WTC11 (cell line): ENCODE data around the gene PDE1C. TPM values are rescaled to one million over a fixed set of nuclear protein-coding genes. Genes with fewer than 3 reads are reported as not detected.

ENCODE experiments used
- ATAC-seq: fragments of 200-7000 bp; cut with Tn5 transposase; 2 replicates; pipeline ENCODE4 v1.10.0; 2021; ENCODE audit warnings: mild to moderate bottlenecking, moderate library complexity
- CTCF ChIA-PET: fragments of 300-600 bp; sonication (Branson Sonifier 250); formaldehyde crosslinking; loops from one replicate; lab custom pipeline; 2021; ENCODE audit warnings: antibody characterized with exemption; lab: Charles Lee
- POLR2A ChIA-PET: fragments of 350-600 bp; sonication (Branson Sonifier 250); formaldehyde crosslinking; loops from one replicate; lab custom pipeline; 2021; ENCODE audit warnings: antibody characterized with exemption; lab: Charles Lee
- DNase-seq: peaks from one replicate; pipeline ENCODE4 v3.0.0; 2021; ENCODE audit warnings: low spot score
- H3K27ac Mint-ChIP-seq: 2 replicates; pipeline ENCODE4 v1.8.0; 2021; ENCODE audit warnings: mixed read lengths
- H3K27me3 Mint-ChIP-seq: 2 replicates; pipeline ENCODE4 v1.8.0; 2021; ENCODE audit warnings: low read depth, mild to moderate bottlenecking, moderate library complexity, mixed read lengths
- H3K36me3 Mint-ChIP-seq: 2 replicates; pipeline ENCODE4 v1.8.0; 2021; ENCODE audit warnings: mixed read lengths
- H3K4me1 Mint-ChIP-seq: 2 replicates; pipeline ENCODE4 v1.8.0; 2022; ENCODE audit warnings: mixed read lengths
- H3K4me3 Mint-ChIP-seq: 2 replicates; pipeline ENCODE4 v1.8.0; 2021; ENCODE audit warnings: mild to moderate bottlenecking, moderate library complexity, mixed read lengths
- H3K9me3 Mint-ChIP-seq: 2 replicates; pipeline ENCODE4 v1.8.0; 2021; ENCODE audit warnings: mixed read lengths
- CBFB ChIP-seq: sonication (generic); formaldehyde crosslinking; IDR thresholded peaks from 2 replicates; pipeline ENCODE4 v1.8.1; 2022; ENCODE audit warnings: mild to moderate bottlenecking, low read depth, missing genetic modification reagents
- ELF4 ChIP-seq: sonication (generic); formaldehyde crosslinking; IDR thresholded peaks from 2 replicates; pipeline ENCODE4 v1.8.1; 2022; ENCODE audit warnings: low read depth, mild to moderate bottlenecking, moderate library complexity, missing genetic modification reagents
- ESRRA ChIP-seq: sonication (generic); formaldehyde crosslinking; IDR thresholded peaks from 2 replicates; pipeline ENCODE4 v1.8.1; 2022; ENCODE audit warnings: mild to moderate bottlenecking, missing genetic modification reagents, borderline replicate concordance
- ETV6 ChIP-seq: sonication (generic); formaldehyde crosslinking; IDR thresholded peaks from 2 replicates; pipeline ENCODE4 v1.8.1; 2022; ENCODE audit warnings: mild to moderate bottlenecking, missing genetic modification reagents
- FOXK1 ChIP-seq: sonication (generic); formaldehyde crosslinking; IDR thresholded peaks from 2 replicates; pipeline ENCODE4 v1.8.0; 2022; ENCODE audit warnings: mild to moderate bottlenecking, moderate library complexity, missing genetic modification reagents
- GTF2I ChIP-seq: fragments of 250-450 bp; sonication (Bioruptor Pico); conservative IDR thresholded peaks from 2 replicates; pipeline ENCODE4 v1.4.0; 2021; ENCODE audit warnings: mild to moderate bottlenecking
- JUN ChIP-seq: sonication (generic); formaldehyde crosslinking; IDR thresholded peaks from 2 replicates; pipeline ENCODE4 v1.8.0; 2023; ENCODE audit warnings: mild to moderate bottlenecking, missing genetic modification reagents
- NR1H2 ChIP-seq: sonication (generic); formaldehyde crosslinking; IDR thresholded peaks from 2 replicates; pipeline ENCODE4 v1.9.0; 2021; ENCODE audit warnings: mild to moderate bottlenecking, moderate library complexity, missing genetic modification reagents
- PRRX2 ChIP-seq: fragments of 250-450 bp; sonication (Bioruptor Pico); IDR thresholded peaks from 2 replicates; pipeline ENCODE4 v1.8.0; 2021; ENCODE audit warnings: mild to moderate bottlenecking
- ZNF232 ChIP-seq: sonication (generic); formaldehyde crosslinking; IDR thresholded peaks from 2 replicates; pipeline ENCODE4 v1.8.0; 2022; ENCODE audit warnings: mild to moderate bottlenecking, missing genetic modification reagents
- ZNF396 ChIP-seq: fragments of 250-450 bp; sonication (Bioruptor Pico); IDR thresholded peaks from 2 replicates; pipeline ENCODE4 v1.8.0; 2021; ENCODE audit warnings: mild to moderate bottlenecking, moderate library complexity, borderline replicate concordance
- total RNA-seq: library from RNA; stranded (reverse); gene quantifications from 3 replicates; pipeline ENCODE4 v1.2.3, GENCODE V29; 2021
- TF ChIP-seq, protein P1 (sequence below): sonication (generic); formaldehyde crosslinking; IDR thresholded peaks from 2 replicates; pipeline ENCODE4 v1.8.1; 2022; ENCODE audit warnings: mild to moderate bottlenecking, missing genetic modification reagents, moderate library complexity, borderline replicate concordance
- TF ChIP-seq, protein P2 (sequence below): sonication (generic); formaldehyde crosslinking; IDR thresholded peaks from 2 replicates; pipeline ENCODE4 v1.8.0; 2022; ENCODE audit warnings: mild to moderate bottlenecking, missing genetic modification reagents
- TF ChIP-seq, protein P3 (sequence below): sonication (generic); formaldehyde crosslinking; IDR thresholded peaks from 2 replicates; pipeline ENCODE4 v1.8.1; 2023; ENCODE audit warnings: mild to moderate bottlenecking, missing genetic modification reagents, borderline replicate concordance
- TF ChIP-seq, protein P4 (sequence below): sonication (generic); formaldehyde crosslinking; conservative IDR thresholded peaks from 2 replicates; pipeline ENCODE4 v1.8.1; 2022; ENCODE audit warnings: mild to moderate bottlenecking, missing genetic modification reagents
- TF ChIP-seq, protein P5 (sequence below): sonication (generic); formaldehyde crosslinking; IDR thresholded peaks from 2 replicates; pipeline ENCODE4 v1.8.0; 2022; ENCODE audit warnings: missing genetic modification reagents
- TF ChIP-seq, protein P6 (sequence below): sonication (generic); formaldehyde crosslinking; IDR thresholded peaks from 2 replicates; pipeline ENCODE4 v1.8.1; 2022; ENCODE audit warnings: missing genetic modification reagents, borderline replicate concordance
- TF ChIP-seq, protein P7 (sequence below): sonication (generic); formaldehyde crosslinking; IDR thresholded peaks from 2 replicates; pipeline ENCODE4 v1.8.0; 2022; ENCODE audit warnings: mild to moderate bottlenecking, missing genetic modification reagents

PDE1C gene
- total RNA-seq, 1 experiment from 2014 or later: 0.55 TPM

DNA sequence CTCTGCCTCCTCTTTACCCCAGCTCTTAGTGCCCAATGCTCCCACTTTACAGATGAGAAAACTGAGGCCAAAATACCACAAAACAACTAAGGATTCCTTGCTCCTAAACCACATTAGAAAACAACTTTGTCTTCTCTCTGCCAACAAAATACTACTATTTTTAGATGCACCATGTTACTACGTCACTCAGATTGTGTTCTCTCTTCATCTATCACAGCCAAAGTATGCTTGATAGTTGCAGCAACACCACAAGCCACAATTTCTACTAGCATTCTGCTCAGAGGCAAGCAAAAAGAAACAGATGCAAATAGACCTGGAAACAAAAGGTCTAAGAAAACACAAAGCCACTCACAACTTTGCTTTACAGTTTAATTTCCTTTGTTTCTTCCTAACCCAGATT, 3.3 kb upstream of the PDE1C start (continued):
- TF ChIP-seq, protein P1, sequence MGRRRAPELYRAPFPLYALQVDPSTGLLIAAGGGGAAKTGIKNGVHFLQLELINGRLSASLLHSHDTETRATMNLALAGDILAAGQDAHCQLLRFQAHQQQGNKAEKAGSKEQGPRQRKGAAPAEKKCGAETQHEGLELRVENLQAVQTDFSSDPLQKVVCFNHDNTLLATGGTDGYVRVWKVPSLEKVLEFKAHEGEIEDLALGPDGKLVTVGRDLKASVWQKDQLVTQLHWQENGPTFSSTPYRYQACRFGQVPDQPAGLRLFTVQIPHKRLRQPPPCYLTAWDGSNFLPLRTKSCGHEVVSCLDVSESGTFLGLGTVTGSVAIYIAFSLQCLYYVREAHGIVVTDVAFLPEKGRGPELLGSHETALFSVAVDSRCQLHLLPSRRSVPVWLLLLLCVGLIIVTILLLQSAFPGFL: no peak
- TF ChIP-seq, protein P2, sequence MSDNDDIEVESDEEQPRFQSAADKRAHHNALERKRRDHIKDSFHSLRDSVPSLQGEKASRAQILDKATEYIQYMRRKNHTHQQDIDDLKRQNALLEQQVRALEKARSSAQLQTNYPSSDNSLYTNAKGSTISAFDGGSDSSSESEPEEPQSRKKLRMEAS (CRISPR knock-in tag): no peak
- TF ChIP-seq, protein P3, sequence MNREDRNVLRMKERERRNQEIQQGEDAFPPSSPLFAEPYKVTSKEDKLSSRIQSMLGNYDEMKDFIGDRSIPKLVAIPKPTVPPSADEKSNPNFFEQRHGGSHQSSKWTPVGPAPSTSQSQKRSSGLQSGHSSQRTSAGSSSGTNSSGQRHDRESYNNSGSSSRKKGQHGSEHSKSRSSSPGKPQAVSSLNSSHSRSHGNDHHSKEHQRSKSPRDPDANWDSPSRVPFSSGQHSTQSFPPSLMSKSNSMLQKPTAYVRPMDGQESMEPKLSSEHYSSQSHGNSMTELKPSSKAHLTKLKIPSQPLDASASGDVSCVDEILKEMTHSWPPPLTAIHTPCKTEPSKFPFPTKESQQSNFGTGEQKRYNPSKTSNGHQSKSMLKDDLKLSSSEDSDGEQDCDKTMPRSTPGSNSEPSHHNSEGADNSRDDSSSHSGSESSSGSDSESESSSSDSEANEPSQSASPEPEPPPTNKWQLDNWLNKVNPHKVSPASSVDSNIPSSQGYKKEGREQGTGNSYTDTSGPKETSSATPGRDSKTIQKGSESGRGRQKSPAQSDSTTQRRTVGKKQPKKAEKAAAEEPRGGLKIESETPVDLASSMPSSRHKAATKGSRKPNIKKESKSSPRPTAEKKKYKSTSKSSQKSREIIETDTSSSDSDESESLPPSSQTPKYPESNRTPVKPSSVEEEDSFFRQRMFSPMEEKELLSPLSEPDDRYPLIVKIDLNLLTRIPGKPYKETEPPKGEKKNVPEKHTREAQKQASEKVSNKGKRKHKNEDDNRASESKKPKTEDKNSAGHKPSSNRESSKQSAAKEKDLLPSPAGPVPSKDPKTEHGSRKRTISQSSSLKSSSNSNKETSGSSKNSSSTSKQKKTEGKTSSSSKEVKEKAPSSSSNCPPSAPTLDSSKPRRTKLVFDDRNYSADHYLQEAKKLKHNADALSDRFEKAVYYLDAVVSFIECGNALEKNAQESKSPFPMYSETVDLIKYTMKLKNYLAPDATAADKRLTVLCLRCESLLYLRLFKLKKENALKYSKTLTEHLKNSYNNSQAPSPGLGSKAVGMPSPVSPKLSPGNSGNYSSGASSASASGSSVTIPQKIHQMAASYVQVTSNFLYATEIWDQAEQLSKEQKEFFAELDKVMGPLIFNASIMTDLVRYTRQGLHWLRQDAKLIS: no peak
- TF ChIP-seq JUN (CRISPR knock-in tag) (no peak), ZNF232 (CRISPR knock-in tag) (no peak), ETV6 (CRISPR knock-in tag) (no peak), ESRRA (CRISPR knock-in tag) (no peak), GTF2I (no peak), NR1H2 (CRISPR knock-in tag) (no peak), CBFB (CRISPR knock-in tag) (no peak), PRRX2 (CRISPR knock-in tag) (no peak)
- TF ChIP-seq, protein P4, sequence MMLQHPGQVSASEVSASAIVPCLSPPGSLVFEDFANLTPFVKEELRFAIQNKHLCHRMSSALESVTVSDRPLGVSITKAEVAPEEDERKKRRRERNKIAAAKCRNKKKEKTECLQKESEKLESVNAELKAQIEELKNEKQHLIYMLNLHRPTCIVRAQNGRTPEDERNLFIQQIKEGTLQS (CRISPR knock-in tag): no peak
- TF ChIP-seq, protein P5, sequence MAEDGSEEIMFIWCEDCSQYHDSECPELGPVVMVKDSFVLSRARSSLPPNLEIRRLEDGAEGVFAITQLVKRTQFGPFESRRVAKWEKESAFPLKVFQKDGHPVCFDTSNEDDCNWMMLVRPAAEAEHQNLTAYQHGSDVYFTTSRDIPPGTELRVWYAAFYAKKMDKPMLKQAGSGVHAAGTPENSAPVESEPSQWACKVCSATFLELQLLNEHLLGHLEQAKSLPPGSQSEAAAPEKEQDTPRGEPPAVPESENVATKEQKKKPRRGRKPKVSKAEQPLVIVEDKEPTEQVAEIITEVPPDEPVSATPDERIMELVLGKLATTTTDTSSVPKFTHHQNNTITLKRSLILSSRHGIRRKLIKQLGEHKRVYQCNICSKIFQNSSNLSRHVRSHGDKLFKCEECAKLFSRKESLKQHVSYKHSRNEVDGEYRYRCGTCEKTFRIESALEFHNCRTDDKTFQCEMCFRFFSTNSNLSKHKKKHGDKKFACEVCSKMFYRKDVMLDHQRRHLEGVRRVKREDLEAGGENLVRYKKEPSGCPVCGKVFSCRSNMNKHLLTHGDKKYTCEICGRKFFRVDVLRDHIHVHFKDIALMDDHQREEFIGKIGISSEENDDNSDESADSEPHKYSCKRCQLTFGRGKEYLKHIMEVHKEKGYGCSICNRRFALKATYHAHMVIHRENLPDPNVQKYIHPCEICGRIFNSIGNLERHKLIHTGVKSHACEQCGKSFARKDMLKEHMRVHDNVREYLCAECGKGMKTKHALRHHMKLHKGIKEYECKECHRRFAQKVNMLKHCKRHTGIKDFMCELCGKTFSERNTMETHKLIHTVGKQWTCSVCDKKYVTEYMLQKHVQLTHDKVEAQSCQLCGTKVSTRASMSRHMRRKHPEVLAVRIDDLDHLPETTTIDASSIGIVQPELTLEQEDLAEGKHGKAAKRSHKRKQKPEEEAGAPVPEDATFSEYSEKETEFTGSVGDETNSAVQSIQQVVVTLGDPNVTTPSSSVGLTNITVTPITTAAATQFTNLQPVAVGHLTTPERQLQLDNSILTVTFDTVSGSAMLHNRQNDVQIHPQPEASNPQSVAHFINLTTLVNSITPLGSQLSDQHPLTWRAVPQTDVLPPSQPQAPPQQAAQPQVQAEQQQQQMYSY (CRISPR knock-in tag): no peak
- TF ChIP-seq, all 79 proteins: peak for 0

DNA sequence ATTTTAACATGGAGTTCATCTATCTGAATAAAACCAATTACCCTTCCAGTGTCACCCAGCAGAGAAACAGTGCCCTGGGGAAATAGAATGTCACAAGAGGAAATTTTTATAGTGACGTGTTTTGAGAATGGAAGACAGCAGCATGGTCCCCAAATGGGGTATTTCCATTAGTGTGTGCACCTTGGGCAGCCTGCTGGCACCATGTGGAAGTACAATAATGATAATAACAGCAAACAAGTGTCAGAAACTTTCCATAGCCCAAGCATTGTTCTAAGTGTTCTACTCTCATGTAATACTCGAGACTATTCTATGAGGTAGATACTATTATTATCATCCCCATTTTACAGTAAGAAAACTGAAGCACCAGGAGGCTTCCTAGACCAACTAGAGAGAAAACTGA, 2.2 kb upstream of the PDE1C start:
- H3K4me1 Mint-ChIP-seq: peaks cover 10% of the 10 kb centered on the region
- no peak overlapping the region for H3K27ac Mint-ChIP-seq
- ATAC-seq: no peak
- H3K36me3 Mint-ChIP-seq: no peaks in the 10 kb centered on the region
- H3K4me3 Mint-ChIP-seq: no peak overlapping the region
- H3K27me3 Mint-ChIP-seq: peaks cover 73% of the 10 kb centered on the region
- DNase-seq: no peak
- ChIA-PET POLR2A (no interaction called here), CTCF (no interaction called here)
- H3K9me3 Mint-ChIP-seq: no peaks in the 10 kb centered on the region
- TF ChIP-seq ELF4 (CRISPR knock-in tag): no peak
- no peak for TF ChIP-seq FOXK1 (CRISPR knock-in tag)
- TF ChIP-seq, protein P6, sequence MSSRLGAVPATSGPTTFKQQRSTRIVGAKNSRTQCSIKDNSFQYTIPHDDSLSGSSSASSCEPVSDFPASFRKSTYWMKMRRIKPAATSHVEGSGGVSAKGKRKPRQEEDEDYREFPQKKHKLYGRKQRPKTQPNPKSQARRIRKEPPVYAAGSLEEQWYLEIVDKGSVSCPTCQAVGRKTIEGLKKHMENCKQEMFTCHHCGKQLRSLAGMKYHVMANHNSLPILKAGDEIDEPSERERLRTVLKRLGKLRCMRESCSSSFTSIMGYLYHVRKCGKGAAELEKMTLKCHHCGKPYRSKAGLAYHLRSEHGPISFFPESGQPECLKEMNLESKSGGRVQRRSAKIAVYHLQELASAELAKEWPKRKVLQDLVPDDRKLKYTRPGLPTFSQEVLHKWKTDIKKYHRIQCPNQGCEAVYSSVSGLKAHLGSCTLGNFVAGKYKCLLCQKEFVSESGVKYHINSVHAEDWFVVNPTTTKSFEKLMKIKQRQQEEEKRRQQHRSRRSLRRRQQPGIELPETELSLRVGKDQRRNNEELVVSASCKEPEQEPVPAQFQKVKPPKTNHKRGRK (CRISPR knock-in tag): no peak
- TF ChIP-seq, protein P1: no peak
- no peak for TF ChIP-seq ZNF396
- TF ChIP-seq, protein P7, sequence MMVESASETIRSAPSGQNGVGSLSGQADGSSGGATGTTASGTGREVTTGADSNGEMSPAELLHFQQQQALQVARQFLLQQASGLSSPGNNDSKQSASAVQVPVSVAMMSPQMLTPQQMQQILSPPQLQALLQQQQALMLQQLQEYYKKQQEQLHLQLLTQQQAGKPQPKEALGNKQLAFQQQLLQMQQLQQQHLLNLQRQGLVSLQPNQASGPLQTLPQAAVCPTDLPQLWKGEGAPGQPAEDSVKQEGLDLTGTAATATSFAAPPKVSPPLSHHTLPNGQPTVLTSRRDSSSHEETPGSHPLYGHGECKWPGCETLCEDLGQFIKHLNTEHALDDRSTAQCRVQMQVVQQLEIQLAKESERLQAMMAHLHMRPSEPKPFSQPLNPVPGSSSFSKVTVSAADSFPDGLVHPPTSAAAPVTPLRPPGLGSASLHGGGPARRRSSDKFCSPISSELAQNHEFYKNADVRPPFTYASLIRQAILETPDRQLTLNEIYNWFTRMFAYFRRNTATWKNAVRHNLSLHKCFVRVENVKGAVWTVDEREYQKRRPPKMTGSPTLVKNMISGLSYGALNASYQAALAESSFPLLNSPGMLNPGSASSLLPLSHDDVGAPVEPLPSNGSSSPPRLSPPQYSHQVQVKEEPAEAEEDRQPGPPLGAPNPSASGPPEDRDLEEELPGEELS: no peak
- TF ChIP-seq, protein P5 (CRISPR knock-in tag): no peak
